Suppressor macrophage (primary cell): Measurements from ENCODE around the gene MCM8.

ENCODE experiments used
- DNase-seq, 4 experiments: peaks; one replicate each; pipeline ENCODE4 v3.0.0-alpha.2; 2020 to 2022

Gene MCM8

GRCh38 chr20:6045566-6045965, 95.1 kb downstream of the MCM8 start:
- DNase-seq, result peak in 1 of 4 experiments; percentile 9

- no peak for DNase-seq
Measured at GRCh38 chr20:6046432-6046831, 96.0 kb downstream of the MCM8 start.

GRCh38 chr20:6048391-6048790, 97.9 kb downstream of the MCM8 start:
- DNase-seq, result no peak
